Muscle layer of colon (tissue), 2 donors: ENCODE measurements around the gene DUSP19.

Experiments
- H3K27ac ChIP-seq: one replicate; pipeline ENCODE4 v1.7.0; 2013; ENCODE audit warnings: low read depth, mild to moderate bottlenecking, low read length, moderate library complexity
- H3K27me3 ChIP-seq, 2 donors: one replicate each; pipeline ENCODE4 v1.7.0; 2013; ENCODE audit warnings: low read length in 2 of 2, mild to moderate bottlenecking in 2 of 2; ENCODE audit not compliant: insufficient read depth in 2 of 2, control insufficient read depth in 1 of 2
- H3K36me3 ChIP-seq: one replicate; pipeline ENCODE4 v1.7.0; 2013; ENCODE audit warnings: mild to moderate bottlenecking, low read length; ENCODE audit not compliant: insufficient read depth
- H3K4me1 ChIP-seq: one replicate; pipeline ENCODE4 v1.7.0; 2013; ENCODE audit warnings: mild to moderate bottlenecking, low read length; ENCODE audit not compliant: insufficient read depth
- H3K4me3 ChIP-seq, 2 donors: one replicate each; pipeline ENCODE4 v1.7.0; 2013; ENCODE audit warnings: low read length in 2 of 2, low read depth in 1 of 2, mild to moderate bottlenecking in 1 of 2, moderate library complexity in 1 of 2
- H3K9ac ChIP-seq: one replicate; pipeline ENCODE4 v1.7.0; 2013; ENCODE audit warnings: low read length
- H3K9me3 ChIP-seq: one replicate; pipeline ENCODE4 v1.7.0; 2013; ENCODE audit warnings: mild to moderate bottlenecking, low read length
- donor health status: abdominal sarcoma.
- donor health status: Adenocarcinoma of cecum.

DUSP19 gene

GRCh38 chr2:183078464-183079138 lies at the start of gene DUSP19:
Gene DUSP19 (plus strand): TSS chr2:183078747. CDS start chr2:183078934, 187 bp downstream.
- H3K4me3 ChIP-seq, result peak within 1 kb of the TSS; percentile 63 to 96
- H3K27me3 ChIP-seq, result no peaks in the 10 kb centered on the region
- H3K9ac ChIP-seq, result peak within 1 kb of the TSS; percentile 88
- H3K4me1 ChIP-seq, result peaks cover 12% of the 10 kb centered on the region
- no peaks in the 10 kb centered on the region for H3K36me3 ChIP-seq
- peak within 1 kb of the TSS; percentile 85 for H3K27ac ChIP-seq
- no peaks in the 10 kb centered on the region for H3K9me3 ChIP-seq

- H3K27ac ChIP-seq, result no peak overlapping the region
- no peaks in the 10 kb centered on the region for H3K27me3 ChIP-seq
- peaks cover 46% of the 10 kb centered on the region for H3K4me1 ChIP-seq
- no peaks in the 10 kb centered on the region for H3K9me3 ChIP-seq
- no peaks in the 10 kb centered on the region for H3K36me3 ChIP-seq
- H3K4me3 ChIP-seq, result no peak overlapping the region
- no peak overlapping the region for H3K9ac ChIP-seq
These were observed 49.3 kb upstream of the DUSP19 start for GRCh38 chr2:183029219-183029618.

- Histone ChIP-seq H3K9me3 (no peaks in the 10 kb centered on the region), H3K27ac (no peak overlapping the region), H3K4me3 (no peak overlapping the region), H3K27me3 (no peaks in the 10 kb centered on the region), H3K36me3 (no peaks in the 10 kb centered on the region), H3K4me1 (peaks cover 57% of the 10 kb centered on the region), H3K9ac (no peak overlapping the region)
These were observed 46.4 kb upstream of the DUSP19 start for GRCh38 chr2:183031911-183032794.

- Histone ChIP-seq H3K9me3 (no peaks in the 10 kb centered on the region), H3K4me3 (no peak overlapping the region), H3K9ac (no peak overlapping the region), H3K27me3 (no peaks in the 10 kb centered on the region), H3K4me1 (peaks cover 57% of the 10 kb centered on the region), H3K27ac (no peak overlapping the region), H3K36me3 (no peaks in the 10 kb centered on the region)
These were observed 44.6 kb upstream of the DUSP19 start for GRCh38 chr2:183033951-183034350.

- Histone ChIP-seq H3K4me3 (no peak overlapping the region), H3K36me3 (no peaks in the 10 kb centered on the region), H3K9me3 (no peaks in the 10 kb centered on the region), H3K9ac (no peak overlapping the region), H3K27me3 (no peaks in the 10 kb centered on the region), H3K27ac (no peak overlapping the region), H3K4me1 (peaks cover 57% of the 10 kb centered on the region)
These were observed 43.7 kb upstream of the DUSP19 start for GRCh38 chr2:183034806-183035205.

- Histone ChIP-seq H3K4me3 (peak overlapping the region in 1 of 2 donors; percentile 88), H3K36me3 (no peaks in the 10 kb centered on the region), H3K27me3 (no peaks in the 10 kb centered on the region), H3K9ac (no peak overlapping the region), H3K4me1 (peaks cover 52% of the 10 kb centered on the region), H3K27ac (peak overlapping the region; percentile 13), H3K9me3 (no peaks in the 10 kb centered on the region)
These were observed 43.1 kb upstream of the DUSP19 start for GRCh38 chr2:183035298-183035953.

- Histone ChIP-seq H3K27ac (peak overlapping the region; percentile 92), H3K27me3 (no peaks in the 10 kb centered on the region), H3K4me1 (peaks cover 47% of the 10 kb centered on the region), H3K36me3 (no peaks in the 10 kb centered on the region), H3K4me3 (peak overlapping the region in 1 of 2 donors; percentile 88), H3K9ac (peak overlapping the region; percentile 95), H3K9me3 (no peaks in the 10 kb centered on the region)
These were observed 42.4 kb upstream of the DUSP19 start for GRCh38 chr2:183035954-183036669.

GRCh38 chr2:183037074-183037552 lies 41.4 kb upstream of the DUSP19 start:
- H3K9me3 ChIP-seq, result no peaks in the 10 kb centered on the region

GRCh38 chr2:183037553-183038340 lies 40.8 kb upstream of the DUSP19 start:
- Histone ChIP-seq H3K9ac (peak overlapping the region; percentile 95), H3K27ac (peak overlapping the region; percentile 92), H3K4me3 (peak overlapping the region; percentile 88 to 96), H3K9me3 (no peaks in the 10 kb centered on the region), H3K27me3 (no peaks in the 10 kb centered on the region), H3K4me1 (peaks cover 32% of the 10 kb centered on the region), H3K36me3 (no peaks in the 10 kb centered on the region)

More at GRCh38 chr2:183037074-183037552, 41.4 kb upstream of the DUSP19 start:
- Histone ChIP-seq H3K36me3 (no peaks in the 10 kb centered on the region), H3K27me3 (no peaks in the 10 kb centered on the region), H3K27ac (peak overlapping the region; percentile 92), H3K4me1 (peaks cover 38% of the 10 kb centered on the region), H3K4me3 (peak overlapping the region; percentile 88 to 96), H3K9ac (peak overlapping the region; percentile 95)
